Testis (tissue), 3 donors: ENCODE results near the gene GSC2. TPM values are rescaled to one million over a fixed set of nuclear protein-coding genes. Genes with fewer than 3 reads are reported as not detected.

ENCODE experiments used
- DNase-seq: peaks from one replicate; pipeline ENCODE4 v3.0.0-alpha.2; 2019
- H3K27ac ChIP-seq, 2 donors: fragments of 200-600 bp; sonication (generic); one replicate each; pipeline ENCODE4 v1.5.1; 2019
- H3K27me3 ChIP-seq: fragments of 200-600 bp; sonication (generic); one replicate; pipeline ENCODE4 v1.5.1; 2019
- H3K36me3 ChIP-seq: fragments of 200-600 bp; sonication (generic); one replicate; pipeline ENCODE4 v1.5.1; 2017; ENCODE audit warnings: low read depth; ENCODE audit errors: missing control alignments
- H3K4me1 ChIP-seq: fragments of 200-600 bp; sonication (generic); one replicate; pipeline ENCODE4 v1.5.1; 2019
- H3K4me3 ChIP-seq, 2 donors: fragments of 200-600 bp; sonication (generic); one replicate each; pipeline ENCODE4 v1.5.1; 2017 to 2019
- H3K9me3 ChIP-seq: fragments of 200-600 bp; sonication (generic); one replicate; pipeline ENCODE4 v1.5.1; 2017
- POLR2A ChIP-seq: fragments of 450-650 bp; IDR thresholded peaks from one replicate; pipeline ENCODE4 v1.6.1; 2017; ENCODE audit warnings: antibody characterized with exemption, mild to moderate bottlenecking, moderate library complexity
- WGBS, 2 donors: methylation state at CpG; one replicate each; pipeline ENCODE4 v1.1.5; 2018; 5-methylcytosine and 5-hydroxymethylcytosine counted together
- intact Hi-C: fragments of 100-400 bp; cut with DNase I; formaldehyde crosslinking; loops from one replicate; pipeline ENCODE4 v1.15.1; 2023; ENCODE audit warnings: low total_unique reads
- polyA plus RNA-seq: library from polyadenylated mRNA; stranded (reverse); fragments of 350-450 nt; fragmentation: Illumina TruSeq; extraction: RNeasy Lipid Tissue Mini Kit (QIAGEN cat#74804); gene quantifications from one replicate; pipeline ENCODE4 v1.2.3, GENCODE V29; 2014; ENCODE audit warnings: low read depth, low replicate concordance; ENCODE audit not compliant: insufficient read depth
- total RNA-seq, 2 donors: library from RNA; depleted of rRNA; stranded (reverse); fragments of >200 nt; gene quantifications; one replicate each; pipeline ENCODE4 v1.2.3, GENCODE V29; 2016
- TF ChIP-seq, protein P1 (sequence below), 3 experiments: fragments of 450-650 bp in 2 of 3; fragments of 200-600 bp in 1 of 3; sonication (generic) in 1 of 3; IDR thresholded peaks; one replicate each; pipeline ENCODE4 v1.5.1; 2016 to 2019; ENCODE audit warnings: antibody characterized with exemption in 3 of 3, mild to moderate bottlenecking in 2 of 3, moderate library complexity in 1 of 3

GSC2 gene
- total and polyA plus RNA-seq, 3 donors from 2014 or later, result 2.3 to 16.0 (median 15.3) TPM

DNA sequence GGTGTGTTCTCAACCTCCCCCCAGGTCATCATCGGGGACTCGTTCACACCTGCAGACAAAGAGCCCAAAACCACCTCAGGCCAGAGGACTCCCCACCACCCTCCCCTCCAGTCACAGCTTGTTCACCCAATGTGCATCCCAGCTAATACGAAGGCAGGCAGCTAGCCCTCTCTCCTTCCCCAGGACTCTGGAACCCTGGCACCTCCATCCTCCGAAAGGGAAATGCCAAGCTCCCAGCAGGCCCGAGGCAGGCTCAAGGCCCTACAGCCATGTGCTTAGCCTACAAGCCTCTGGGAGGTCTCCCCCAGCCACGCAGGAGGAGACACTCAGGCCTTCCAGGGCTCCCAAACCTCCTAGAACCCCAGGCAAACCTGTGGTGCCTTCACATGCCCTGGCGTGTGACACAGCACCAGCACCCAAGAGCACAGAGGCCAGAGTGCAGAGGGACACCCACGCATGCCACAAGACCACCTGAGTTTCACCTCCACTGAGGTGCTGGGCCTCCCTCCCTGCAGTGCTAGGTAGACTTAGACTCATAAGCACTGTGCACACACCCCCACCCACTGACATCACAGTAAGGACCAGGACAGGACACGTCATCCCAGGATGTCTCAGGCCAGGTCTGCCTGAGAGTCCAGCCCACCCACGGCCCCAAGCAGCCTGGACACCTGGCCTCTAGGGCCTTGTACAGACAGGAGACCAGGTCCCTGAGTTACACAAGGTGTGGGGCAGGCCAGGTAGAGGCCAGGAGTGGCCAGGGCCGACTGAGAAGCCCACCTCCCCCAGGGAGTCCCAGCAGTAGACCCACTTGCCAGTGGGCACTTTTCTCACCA is 12.5 kb downstream of the GSC2 start:
- no peak for TF ChIP-seq POLR2A
- WGBS, 2 donors, result 93 to 94% methylated on average over 5 to 11 of the region's 11 CpGs
- H3K36me3 ChIP-seq, result no peaks in the 10 kb centered on the region
- intact Hi-C loops, result loop anchor here (10.0 kb wide), 1 partner anchor 497 kb away; no protein-coding TSS in a partner anchor
- no peaks in the 10 kb centered on the region for H3K9me3 ChIP-seq
- no peaks in the 10 kb centered on the region for H3K27me3 ChIP-seq
- H3K4me1 ChIP-seq, result no peaks in the 10 kb centered on the region
- no peak for DNase-seq
- no peak overlapping the region for H3K4me3 ChIP-seq
- H3K27ac ChIP-seq, result no peak overlapping the region

DNA sequence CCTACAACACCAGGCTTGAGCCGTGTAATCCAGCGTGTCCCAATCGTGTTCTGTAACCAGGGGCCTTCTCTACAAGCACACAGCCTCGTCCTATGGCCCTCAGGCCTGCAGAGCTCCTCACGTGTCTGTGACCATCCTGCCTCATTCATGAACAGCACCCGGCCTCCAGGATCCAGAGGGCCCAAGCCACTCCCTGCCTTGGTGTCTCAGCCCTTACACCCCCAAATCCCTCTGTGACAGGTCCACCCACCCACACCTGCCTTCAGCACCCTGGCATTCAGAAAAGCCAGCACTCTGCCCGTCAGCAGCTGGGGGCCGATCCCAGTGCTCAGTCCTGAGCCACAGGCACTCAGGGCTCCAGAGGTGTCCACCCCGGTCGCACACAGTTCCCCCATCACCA is 13.2 kb downstream of the GSC2 start:
- no peaks in the 10 kb centered on the region for H3K9me3 ChIP-seq
- no peaks in the 10 kb centered on the region for H3K27me3 ChIP-seq
- WGBS, 2 donors, result 91 to 95% methylated on average over 4 to 10 of the region's 10 CpGs
- H3K27ac ChIP-seq, result no peak overlapping the region
- no peak for DNase-seq
- intact Hi-C loops, result loop anchor here (10.0 kb wide), 1 partner anchor 498 kb away; no protein-coding TSS in a partner anchor
- H3K36me3 ChIP-seq, result no peaks in the 10 kb centered on the region
- no peaks in the 10 kb centered on the region for H3K4me1 ChIP-seq
- no peak overlapping the region for H3K4me3 ChIP-seq
- no peak for TF ChIP-seq POLR2A
- TF ChIP-seq, protein P1, sequence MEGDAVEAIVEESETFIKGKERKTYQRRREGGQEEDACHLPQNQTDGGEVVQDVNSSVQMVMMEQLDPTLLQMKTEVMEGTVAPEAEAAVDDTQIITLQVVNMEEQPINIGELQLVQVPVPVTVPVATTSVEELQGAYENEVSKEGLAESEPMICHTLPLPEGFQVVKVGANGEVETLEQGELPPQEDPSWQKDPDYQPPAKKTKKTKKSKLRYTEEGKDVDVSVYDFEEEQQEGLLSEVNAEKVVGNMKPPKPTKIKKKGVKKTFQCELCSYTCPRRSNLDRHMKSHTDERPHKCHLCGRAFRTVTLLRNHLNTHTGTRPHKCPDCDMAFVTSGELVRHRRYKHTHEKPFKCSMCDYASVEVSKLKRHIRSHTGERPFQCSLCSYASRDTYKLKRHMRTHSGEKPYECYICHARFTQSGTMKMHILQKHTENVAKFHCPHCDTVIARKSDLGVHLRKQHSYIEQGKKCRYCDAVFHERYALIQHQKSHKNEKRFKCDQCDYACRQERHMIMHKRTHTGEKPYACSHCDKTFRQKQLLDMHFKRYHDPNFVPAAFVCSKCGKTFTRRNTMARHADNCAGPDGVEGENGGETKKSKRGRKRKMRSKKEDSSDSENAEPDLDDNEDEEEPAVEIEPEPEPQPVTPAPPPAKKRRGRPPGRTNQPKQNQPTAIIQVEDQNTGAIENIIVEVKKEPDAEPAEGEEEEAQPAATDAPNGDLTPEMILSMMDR (IDR thresholded peaks at IDR 0.05), result no peak

DNA sequence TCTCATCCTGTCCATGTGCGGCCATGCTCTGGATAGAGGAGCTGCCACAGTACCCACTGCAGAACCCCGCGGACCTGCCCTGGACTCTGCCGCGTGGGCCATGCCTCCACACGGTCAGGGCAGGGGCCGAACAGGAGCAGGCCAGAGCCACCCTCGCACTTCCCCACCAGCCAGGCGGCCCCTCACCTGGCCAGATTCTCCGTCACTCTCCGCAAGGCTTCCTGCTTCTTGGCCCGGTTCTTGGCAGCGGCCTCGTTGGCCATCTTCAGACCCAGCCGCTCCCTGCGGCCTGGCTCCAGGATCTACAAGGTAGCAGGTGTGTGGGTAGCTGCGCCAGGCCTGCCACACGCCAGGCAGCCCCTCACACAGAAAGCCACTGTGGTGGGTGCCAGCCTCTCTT is 15.2 kb downstream of the GSC2 start:
- Histone ChIP-seq H3K27me3 (no peaks in the 10 kb centered on the region), H3K27ac (no peak overlapping the region), H3K4me3 (no peak overlapping the region), H3K36me3 (no peaks in the 10 kb centered on the region), H3K9me3 (no peaks in the 10 kb centered on the region), H3K4me1 (peaks cover 3% of the 10 kb centered on the region)
- 91 to 99% methylated on average over 17 to 18 of the region's 18 CpGs for WGBS, 2 donors
- no peak for DNase-seq
- TF ChIP-seq POLR2A, result no peak
- TF ChIP-seq, protein P1 (IDR thresholded peaks at IDR 0.05), result no peak
- intact Hi-C loops, result loop anchor here (10.0 kb wide), 1 partner anchor 500 kb away; no protein-coding TSS in a partner anchor

DNA sequence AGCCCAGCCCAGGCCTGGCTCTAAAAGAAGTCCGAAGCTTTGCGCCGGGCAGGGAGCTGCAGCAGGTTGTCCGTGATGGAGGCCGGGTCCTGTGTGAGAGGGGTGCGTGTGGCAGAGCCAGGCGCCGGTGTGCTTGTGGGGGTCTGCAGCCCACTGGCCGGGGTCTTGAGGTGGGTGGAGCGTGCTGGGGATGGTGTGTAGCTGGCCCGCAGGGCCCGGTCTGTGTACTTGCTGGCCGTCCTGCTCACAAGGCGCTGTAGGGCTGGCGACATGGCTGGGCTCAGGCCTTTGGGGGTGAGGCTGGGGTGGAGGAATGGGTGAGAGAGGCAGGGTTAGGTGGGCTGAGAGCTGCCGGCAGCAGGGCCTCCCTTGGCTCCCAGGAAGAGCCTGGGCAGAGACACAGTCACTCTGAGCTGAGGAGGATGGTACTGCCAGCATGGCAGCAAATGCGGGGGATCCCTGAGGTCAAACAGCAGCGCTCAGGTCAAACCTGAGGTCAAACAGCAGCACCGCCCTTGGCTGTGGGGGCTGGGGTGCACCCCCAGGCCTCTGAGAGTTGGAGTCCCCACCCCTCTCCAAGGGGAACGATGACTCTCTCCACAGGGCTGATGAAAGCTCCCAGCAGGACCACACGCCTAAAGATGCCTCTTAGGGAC is 15.8 kb downstream of the GSC2 start:
- H3K9me3 ChIP-seq, result no peaks in the 10 kb centered on the region
- 92 to 94% methylated on average over 18 to 21 of the region's 21 CpGs for WGBS, 2 donors
- no peaks in the 10 kb centered on the region for H3K27me3 ChIP-seq
- peaks cover 5% of the 10 kb centered on the region for H3K4me1 ChIP-seq
- TF ChIP-seq POLR2A, result no peak
- TF ChIP-seq, protein P1 (IDR thresholded peaks at IDR 0.05), result no peak
- DNase-seq, result no peak
- no peak overlapping the region for H3K27ac ChIP-seq
- no peak overlapping the region for H3K4me3 ChIP-seq
- intact Hi-C loops, result loop anchor here (10.0 kb wide), 1 partner anchor 500 kb away; no protein-coding TSS in a partner anchor
- no peaks in the 10 kb centered on the region for H3K36me3 ChIP-seq

DNA sequence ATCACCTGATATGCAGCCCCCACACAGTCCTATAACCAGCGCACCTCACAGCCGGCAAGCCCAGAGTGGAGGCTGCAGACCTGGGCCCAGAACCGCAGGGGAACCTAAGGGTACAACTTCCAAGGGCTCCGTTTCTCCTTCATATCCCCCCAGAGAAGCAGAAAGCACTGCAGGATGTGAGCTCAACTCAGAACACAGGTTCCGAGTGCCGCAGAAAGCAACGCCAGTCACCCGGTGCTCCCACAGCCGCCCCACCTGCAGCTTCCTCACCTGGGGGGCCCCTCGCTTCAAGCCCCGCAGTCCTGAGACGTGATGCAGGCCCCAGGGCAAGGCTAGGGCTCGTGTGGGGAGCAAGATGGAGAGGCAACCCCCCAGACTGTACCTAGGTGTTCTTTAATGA is 16.5 kb downstream of the GSC2 start:
- Histone ChIP-seq H3K4me3 (no peak overlapping the region), H3K27me3 (no peaks in the 10 kb centered on the region), H3K27ac (no peak overlapping the region), H3K4me1 (peaks cover 5% of the 10 kb centered on the region), H3K9me3 (no peaks in the 10 kb centered on the region), H3K36me3 (no peaks in the 10 kb centered on the region)
- DNase-seq, result no peak
- intact Hi-C loops, result loop anchor here (10.0 kb wide), 1 partner anchor 501 kb away; no protein-coding TSS in a partner anchor
- WGBS, 2 donors, result 95 to 97% methylated on average over 10 to 13 of the region's 13 CpGs
- no peak for TF ChIP-seq POLR2A
- TF ChIP-seq, protein P1 (IDR thresholded peaks at IDR 0.05), result no peak
